Measurements from ENCODE around the gene FOSL1. TPM values are rescaled to one million over a fixed set of nuclear protein-coding genes. Genes with fewer than 3 reads are reported as not detected.

FOSL1 gene
- total and polyA plus RNA-seq, 2 of the 13 experiments (the other 11 are each of a cell fraction or from before 2014, with no cell fraction given), result 4.0 to 4.1 TPM

- TF ChIP-seq ZNF574 (CRISPR knock-in tag; IDR thresholded peaks at IDR 0.05), result peak; percentile 43; the same call in 1 of the 2 replicates
- TF ChIP-seq, protein P1, sequence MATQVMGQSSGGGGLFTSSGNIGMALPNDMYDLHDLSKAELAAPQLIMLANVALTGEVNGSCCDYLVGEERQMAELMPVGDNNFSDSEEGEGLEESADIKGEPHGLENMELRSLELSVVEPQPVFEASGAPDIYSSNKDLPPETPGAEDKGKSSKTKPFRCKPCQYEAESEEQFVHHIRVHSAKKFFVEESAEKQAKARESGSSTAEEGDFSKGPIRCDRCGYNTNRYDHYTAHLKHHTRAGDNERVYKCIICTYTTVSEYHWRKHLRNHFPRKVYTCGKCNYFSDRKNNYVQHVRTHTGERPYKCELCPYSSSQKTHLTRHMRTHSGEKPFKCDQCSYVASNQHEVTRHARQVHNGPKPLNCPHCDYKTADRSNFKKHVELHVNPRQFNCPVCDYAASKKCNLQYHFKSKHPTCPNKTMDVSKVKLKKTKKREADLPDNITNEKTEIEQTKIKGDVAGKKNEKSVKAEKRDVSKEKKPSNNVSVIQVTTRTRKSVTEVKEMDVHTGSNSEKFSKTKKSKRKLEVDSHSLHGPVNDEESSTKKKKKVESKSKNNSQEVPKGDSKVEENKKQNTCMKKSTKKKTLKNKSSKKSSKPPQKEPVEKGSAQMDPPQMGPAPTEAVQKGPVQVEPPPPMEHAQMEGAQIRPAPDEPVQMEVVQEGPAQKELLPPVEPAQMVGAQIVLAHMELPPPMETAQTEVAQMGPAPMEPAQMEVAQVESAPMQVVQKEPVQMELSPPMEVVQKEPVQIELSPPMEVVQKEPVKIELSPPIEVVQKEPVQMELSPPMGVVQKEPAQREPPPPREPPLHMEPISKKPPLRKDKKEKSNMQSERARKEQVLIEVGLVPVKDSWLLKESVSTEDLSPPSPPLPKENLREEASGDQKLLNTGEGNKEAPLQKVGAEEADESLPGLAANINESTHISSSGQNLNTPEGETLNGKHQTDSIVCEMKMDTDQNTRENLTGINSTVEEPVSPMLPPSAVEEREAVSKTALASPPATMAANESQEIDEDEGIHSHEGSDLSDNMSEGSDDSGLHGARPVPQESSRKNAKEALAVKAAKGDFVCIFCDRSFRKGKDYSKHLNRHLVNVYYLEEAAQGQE (IDR thresholded peaks at IDR 0.05; ENCODE audit: borderline replicate concordance in 1 of 2, low read depth in 1 of 2, low read length in 2 of 2), result 0 out of 4 replicates have a peak, but pooled peaks of 1 of the 2 experiments have one; percentile 16
- no peak for TF ChIP-seq ZNF367 (CRISPR knock-in tag; IDR thresholded peaks at IDR 0.05; ENCODE audit: borderline replicate concordance)
- TF ChIP-seq, protein P2, sequence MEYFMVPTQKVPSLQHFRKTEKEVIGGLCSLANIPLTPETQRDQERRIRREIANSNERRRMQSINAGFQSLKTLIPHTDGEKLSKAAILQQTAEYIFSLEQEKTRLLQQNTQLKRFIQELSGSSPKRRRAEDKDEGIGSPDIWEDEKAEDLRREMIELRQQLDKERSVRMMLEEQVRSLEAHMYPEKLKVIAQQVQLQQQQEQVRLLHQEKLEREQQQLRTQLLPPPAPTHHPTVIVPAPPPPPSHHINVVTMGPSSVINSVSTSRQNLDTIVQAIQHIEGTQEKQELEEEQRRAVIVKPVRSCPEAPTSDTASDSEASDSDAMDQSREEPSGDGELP (IDR thresholded peaks at IDR 0.05; ENCODE audit: borderline replicate concordance, low read depth), result no peak
- TF ChIP-seq ZSCAN12 (CRISPR knock-in tag; IDR thresholded peaks at IDR 0.05), result no peak
- TF ChIP-seq RXRA (CRISPR knock-in tag; IDR thresholded peaks at IDR 0.05), result no peak
- TF ChIP-seq MTA1 (CRISPR knock-in tag; IDR thresholded peaks at IDR 0.05; ENCODE audit: borderline replicate concordance), result no peak
- no peak for TF ChIP-seq ZNF850 (CRISPR knock-in tag; conservative IDR thresholded peaks at IDR 0.05)
- TF ChIP-seq NFKB2 (CRISPR knock-in tag; IDR thresholded peaks at IDR 0.05; ENCODE audit: borderline replicate concordance), result no peak; the same call in 1 of the 2 replicates
- no peak for TF ChIP-seq NFRKB (IDR thresholded peaks at IDR 0.05)
- 0 out of 2 replicates have a peak, but pooled peaks have one; percentile 51 for TF ChIP-seq ZNF556 (CRISPR knock-in tag; IDR thresholded peaks at IDR 0.05; ENCODE audit: borderline replicate concordance)
- no peak for TF ChIP-seq ASH2L (IDR thresholded peaks at IDR 0.05; ENCODE audit: insufficient read length, low read depth, low read length)
- TF ChIP-seq, protein P3, sequence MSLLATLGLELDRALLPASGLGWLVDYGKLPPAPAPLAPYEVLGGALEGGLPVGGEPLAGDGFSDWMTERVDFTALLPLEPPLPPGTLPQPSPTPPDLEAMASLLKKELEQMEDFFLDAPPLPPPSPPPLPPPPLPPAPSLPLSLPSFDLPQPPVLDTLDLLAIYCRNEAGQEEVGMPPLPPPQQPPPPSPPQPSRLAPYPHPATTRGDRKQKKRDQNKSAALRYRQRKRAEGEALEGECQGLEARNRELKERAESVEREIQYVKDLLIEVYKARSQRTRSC (CRISPR knock-in tag; IDR thresholded peaks at IDR 0.05; ENCODE audit: low read depth), result no peak
- TF ChIP-seq NCOA2 (CRISPR knock-in tag; IDR thresholded peaks at IDR 0.05), result 0 out of 2 replicates have a peak, but pooled peaks have one; percentile 40
- TF ChIP-seq, protein P4, sequence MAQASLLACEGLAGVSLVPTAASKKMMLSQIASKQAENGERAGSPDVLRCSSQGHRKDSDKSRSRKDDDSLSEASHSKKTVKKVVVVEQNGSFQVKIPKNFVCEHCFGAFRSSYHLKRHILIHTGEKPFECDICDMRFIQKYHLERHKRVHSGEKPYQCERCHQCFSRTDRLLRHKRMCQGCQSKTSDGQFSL (CRISPR knock-in tag; IDR thresholded peaks at IDR 0.05), result 0 out of 2 replicates have a peak, but pooled peaks have one; percentile 71
- 0 out of 2 replicates have a peak, but pooled peaks have one; percentile 24 for TF ChIP-seq ZBTB20 (CRISPR knock-in tag; IDR thresholded peaks at IDR 0.05; ENCODE audit: borderline replicate concordance, low read depth)
- peak; percentile 54; the same call in 1 of the 2 replicates for TF ChIP-seq ZNF772 (CRISPR knock-in tag; IDR thresholded peaks at IDR 0.05)
- no peak for TF ChIP-seq ZNF253 (CRISPR knock-in tag; IDR thresholded peaks at IDR 0.05; ENCODE audit: borderline replicate concordance)
- TF ChIP-seq ZNF296 (CRISPR knock-in tag; conservative IDR thresholded peaks at IDR 0.05), result no peak
- TF ChIP-seq ATM (IDR thresholded peaks at IDR 0.05; ENCODE audit: borderline replicate concordance), result no peak
These were observed 8.7 kb downstream of the FOSL1 start (continued) for GRCh38 chr11:65891219-65892136.
